GM12878 (cell line): ENCODE results near the gene SHLD1. TPM values are rescaled to one million over a fixed set of nuclear protein-coding genes. Genes with fewer than 3 reads are reported as not detected.

Source experiments
- ATAC-seq: fragments of 200-7000 bp; cut with Tn5 transposase; 3 replicates; pipeline ENCODE4 v1.9.1; 2020; ENCODE audit warnings: mild to moderate bottlenecking, moderate library complexity
- BruUV-seq: library from RNA; stranded (reverse); fragments of 400-500 nt; replicated peaks from 2 replicates; lab custom pipeline; 2021; lab: Mats Ljungman, UMichigan
- CTCF ChIA-PET: fragments of 300-600 bp; sonication (Branson Sonifier 250); formaldehyde crosslinking; extraction: SDS; loops from one replicate; lab custom pipeline; 2021; ENCODE audit warnings: inconsistent platforms; lab: Yijun Ruan, JAX
- POLR2A ChIA-PET: fragments of 350-600 bp; formaldehyde crosslinking; extraction: SDS; loops from one replicate; lab custom pipeline; 2021; ENCODE audit warnings: inconsistent platforms; lab: Charles Lee
- RAD21 ChIA-PET: fragments of 300-600 bp; sonication (Branson Sonifier 250); formaldehyde crosslinking; loops from one replicate; lab custom pipeline; 2023; ENCODE audit warnings: antibody characterized with exemption; ENCODE audit not compliant: unreplicated experiment; lab: Charles Lee
- SMC1A ChIA-PET: fragments of 300-600 bp; sonication (Branson Sonifier 250); formaldehyde crosslinking; loops from one replicate; lab custom pipeline; 2023; ENCODE audit not compliant: unreplicated experiment, uncharacterized antibody; lab: Charles Lee
- DNase-seq: peaks from one replicate; pipeline ENCODE4 v3.0.0-alpha.2; 2011; ENCODE audit warnings: low read depth, low spot score
- FAIRE-seq: peaks from 3 replicates; lab custom pipeline; 2011; peaks lifted over from hg19 to GRCh38; lab: Jason Lieb, UNC
- H2AFZ ChIP-seq: 2 replicates; pipeline ENCODE4 v1.6.0; 2011; ENCODE audit warnings: low read depth, low read length, control low read depth; ENCODE audit not compliant: control insufficient read depth
- H3K27ac ChIP-seq: 2 replicates; pipeline ENCODE4 v1.5.1; 2011; ENCODE audit warnings: control low read depth; ENCODE audit not compliant: control insufficient read depth, insufficient read depth
- H3K27me3 ChIP-seq, 2 experiments: replicated peaks in 1 of 2; 2 replicates each; pipeline versions ENCODE4 v1.6.0 to v1.6.1; 2011; ENCODE audit warnings: low read length in 1 of 2; ENCODE audit not compliant: control insufficient read depth in 2 of 2, insufficient read depth in 2 of 2
- H3K36me3 ChIP-seq, 2 experiments: 2 replicates each; pipeline ENCODE4 v1.5.1; 2011; ENCODE audit warnings: low read length in 1 of 2; ENCODE audit not compliant: control insufficient read depth in 2 of 2, insufficient read depth in 2 of 2
- H3K4me1 ChIP-seq: 2 replicates; pipeline ENCODE4 v1.6.1; 2011; ENCODE audit warnings: mild to moderate bottlenecking, low read length, moderate library complexity, mixed read lengths; ENCODE audit not compliant: control insufficient read depth, insufficient read depth
- H3K4me2 ChIP-seq: 2 replicates; pipeline ENCODE4 v1.6.0; 2011; ENCODE audit warnings: control low read depth; ENCODE audit not compliant: control insufficient read depth, insufficient read depth
- H3K4me3 ChIP-seq: fragments of 200-600 bp; sonication (generic); 2 replicates; pipeline ENCODE4 v1.5.1; 2016
- H3K79me2 ChIP-seq: 2 replicates; pipeline ENCODE4 v1.6.0; 2011; ENCODE audit warnings: low read length; ENCODE audit not compliant: control insufficient read depth, insufficient read depth
- H3K9ac ChIP-seq: 2 replicates; pipeline ENCODE4 v1.8.0; 2011; ENCODE audit warnings: low read length, control low read depth, mixed read lengths; ENCODE audit not compliant: control insufficient read depth, insufficient read depth
- H3K9me3 ChIP-seq: replicated peaks from 3 replicates; pipeline ENCODE4 v1.5.1; 2011; ENCODE audit warnings: mild to moderate bottlenecking, low read length; ENCODE audit not compliant: control insufficient read depth, insufficient read depth
- H4K20me1 ChIP-seq: 2 replicates; pipeline ENCODE4 v1.6.0; 2011; ENCODE audit not compliant: control insufficient read depth, insufficient read depth
- CHD2 ChIP-seq: IDR thresholded peaks from 2 replicates; pipeline ENCODE4 v1.6.1; 2011; ENCODE audit warnings: low read depth, low read length, improper control_type of control experiment, borderline replicate concordance
- E2F4 ChIP-seq: IDR thresholded peaks from 2 replicates; pipeline ENCODE4 v1.6.1; 2012; ENCODE audit warnings: low read depth, low read length, improper control_type of control experiment
- ETV6 ChIP-seq, 2 experiments: fragments of 450-650 bp in 1 of 2; IDR thresholded peaks in 1 of 2; conservative IDR thresholded peaks in 1 of 2; 2 replicates each; pipeline ENCODE4 v1.6.1; 2014; ENCODE audit warnings: antibody characterized with exemption in 1 of 2, borderline replicate concordance in 1 of 2, low read depth in 1 of 2, mild to moderate bottlenecking in 1 of 2, moderate library complexity in 1 of 2
- FOXK2 ChIP-seq: fragments of 450-650 bp; IDR thresholded peaks from 2 replicates; pipeline ENCODE4 v1.6.1; 2017; ENCODE audit warnings: mild to moderate bottlenecking, moderate library complexity
- KLF5 ChIP-seq: fragments of 450-650 bp; IDR thresholded peaks from 2 replicates; pipeline ENCODE4 v1.6.1; 2014; ENCODE audit warnings: mild to moderate bottlenecking; ENCODE audit not compliant: partially characterized antibody
- PRDM15 ChIP-seq: fragments of 450-650 bp; formaldehyde crosslinking; IDR thresholded peaks from 2 replicates; pipeline ENCODE4 v1.4.0; 2020; ENCODE audit warnings: mild to moderate bottlenecking, moderate library complexity
- RAD51 ChIP-seq: fragments of 450-650 bp; IDR thresholded peaks from 2 replicates; pipeline ENCODE4 v1.6.1; 2016; ENCODE audit warnings: moderate library complexity, mild to moderate bottlenecking, inconsistent platforms
- RBBP5 ChIP-seq: fragments of 200-600 bp; sonication (generic); conservative IDR thresholded peaks from 2 replicates; pipeline ENCODE4 v1.6.1; 2016
- RCOR1 ChIP-seq: conservative IDR thresholded peaks from 2 replicates; pipeline ENCODE4 v1.6.1; 2012; ENCODE audit warnings: low read depth, low read length, improper control_type of control experiment
- SREBF2 ChIP-seq: IDR thresholded peaks from 2 replicates; pipeline ENCODE4 v1.6.1; 2012; ENCODE audit warnings: mild to moderate bottlenecking, low read length
- SRF ChIP-seq, 2 experiments: IDR thresholded peaks; 2 replicates each; pipeline ENCODE4 v1.6.1; 2011; ENCODE audit warnings: low read depth in 2 of 2, low read length in 2 of 2, mild to moderate bottlenecking in 1 of 2, moderate library complexity in 1 of 2
- TAF1 ChIP-seq: IDR thresholded peaks from 2 replicates; pipeline ENCODE4 v1.6.1; 2011; ENCODE audit warnings: mild to moderate bottlenecking, low read depth, low read length, borderline replicate concordance
- TBL1XR1 ChIP-seq: IDR thresholded peaks from 2 replicates; pipeline ENCODE4 v1.6.1; 2012; ENCODE audit warnings: low read depth, low read length, improper control_type of control experiment
- TCF3 ChIP-seq: IDR thresholded peaks from 2 replicates; pipeline ENCODE4 v1.6.1; 2012; ENCODE audit warnings: low read depth, mild to moderate bottlenecking, low read length, borderline replicate concordance; ENCODE audit not compliant: insufficient read depth
- ZBED1 ChIP-seq: IDR thresholded peaks from 2 replicates; pipeline ENCODE4 v1.6.1; 2016; ENCODE audit warnings: borderline replicate concordance
- WGBS: methylation state at CpG from one replicate; pipeline ENCODE4 v1.1.6; 2016; ENCODE audit warnings: low lambda C conversion rate; ENCODE audit not compliant: insufficient replicate concordance, insufficient coverage; ENCODE audit errors: missing lambda C conversion rate; 5-methylcytosine and 5-hydroxymethylcytosine counted together
- in situ Hi-C: fragments of 300-500 bp; cut with MboI; formaldehyde crosslinking; loops from 9 replicates; pipeline ENCODE4 v1.14.3; 2018; ENCODE audit warnings: mixed read lengths
- intact Hi-C: fragments of 100-400 bp; cut with micrococcal nuclease; formaldehyde crosslinking; loops from one replicate; pipeline ENCODE4 v1.14.2; 2022; ENCODE audit not compliant: unreplicated experiment
- polyA plus RNA-seq, 11 experiments: library from polyadenylated mRNA; depleted of rRNA in 4 of 11; unstranded in 6 of 11; stranded (reverse) in 5 of 11; fragments of >200 nt; fragmentation: Nextera tagmentation in 4 of 11; fragmentation: Illumina TruSeq in 1 of 11; extraction: Ambion mirVana in 4 of 11; extraction: Trizol in 1 of 11; gene quantifications; 1 replicate in 1 of 11; 2 replicates in 10 of 11; pipeline versions ENCODE4 v1.2.1 to v1.2.3, GENCODE V29; 2011 to 2016; ENCODE audit warnings: inconsistent platforms in 2 of 11, missing spikeins in 2 of 11, low read depth in 1 of 11
- total RNA-seq, 4 experiments: library from RNA; depleted of rRNA in 3 of 4; stranded (reverse); fragments of >200 nt in 3 of 4; fragmentation: Illumina TruSeq in 1 of 4; extraction: Trizol in 1 of 4; gene quantifications; 2 replicates each; pipeline versions ENCODE4 v1.2.1 to v1.2.3, GENCODE V29; 2013 to 2021

The SHLD1 gene
- total and polyA plus RNA-seq, 10 of the 15 experiments (the other 5 are each of a cell fraction or from before 2014, with no cell fraction given): 10.8 to 70.9 (median 25.4) TPM

- intact Hi-C loops (no loop called here), in situ Hi-C loops (no loop called here)
- ChIA-PET SMC1A (no interaction called here), POLR2A (no interaction called here), RAD21 (no interaction called here), CTCF (no interaction called here)
- Histone ChIP-seq H3K9ac (no peak overlapping the region), H3K27me3 (peaks cover 3% of the 10 kb centered on the region in 2 experiments; a peak in 2 of 4 replicates), H3K27ac (no peak overlapping the region), H3K4me1 (no peaks in the 10 kb centered on the region), H3K4me2 (no peak overlapping the region), H3K9me3 (no peaks in the 10 kb centered on the region), H2AFZ (no peak overlapping the region), H4K20me1 (no peaks in the 10 kb centered on the region), H3K4me3 (no peak overlapping the region), H3K36me3 (no peaks in the 10 kb centered on the region), H3K79me2 (no peaks in the 10 kb centered on the region)
- no peak for DNase-seq
- BruUV-seq: no TSS peak
- no peak for ATAC-seq
- TF ChIP-seq ZBED1 (no peak), FOXK2 (no peak), TAF1 (no peak), RAD51 (no peak), RBBP5 (no peak)
- 0% methylated on average over 2 of the region's 2 CpGs for WGBS
- no peak for FAIRE-seq
Measured at GRCh38 chr20:5908981-5909380, 158.8 kb downstream of the SHLD1 start.

GRCh38 chr20:5910186-5910585, 160.0 kb downstream of the SHLD1 start:
- in situ Hi-C loops: no loop called here
- RAD21 ChIA-PET: no interaction called here
- no peak for TF ChIP-seq SRF (IDR thresholded peaks at IDR 0.05; ENCODE audit: low read depth in 2 of 2, low read length in 2 of 2)
- no peak for TF ChIP-seq E2F4
- TF ChIP-seq TBL1XR1: no peak
- TF ChIP-seq KLF5: no peak
- TF ChIP-seq ETV6 (conservative IDR thresholded peaks at IDR 0.05 in 1 of 2, IDR thresholded peaks at IDR 0.05 in 1 of 2; ENCODE audit: borderline replicate concordance in 1 of 2, low read depth in 1 of 2): no peak
- no peak for TF ChIP-seq TCF3
- TF ChIP-seq PRDM15 (CRISPR knock-in tag): no peak
- TF ChIP-seq RCOR1: no peak
- TF ChIP-seq CHD2: no peak
- TF ChIP-seq SREBF2: no peak

More at GRCh38 chr20:5910186-5910585, 160.0 kb downstream of the SHLD1 start:
- Histone ChIP-seq H3K79me2 (no peaks in the 10 kb centered on the region), H4K20me1 (no peaks in the 10 kb centered on the region), H3K27ac (no peak overlapping the region), H3K4me1 (no peaks in the 10 kb centered on the region), H2AFZ (no peak overlapping the region), H3K27me3 (peaks cover 3% of the 10 kb centered on the region in 2 experiments; a peak in 2 of 4 replicates), H3K9ac (no peak overlapping the region), H3K4me3 (no peak overlapping the region), H3K36me3 (no peaks in the 10 kb centered on the region), H3K9me3 (no peaks in the 10 kb centered on the region), H3K4me2 (no peak overlapping the region)
- BruUV-seq: no TSS peak
- CTCF ChIA-PET: no interaction called here
- 9% methylated on average over 6 of the region's 6 CpGs for WGBS
- intact Hi-C loops: no loop called here
- ATAC-seq (no peak), FAIRE-seq (no peak), DNase-seq (no peak)
- SMC1A ChIA-PET: no interaction called here
- POLR2A ChIA-PET: no interaction called here
